HepG2 (cell line): Measurements from ENCODE around the gene AGER. TPM values are rescaled to one million over a fixed set of nuclear protein-coding genes. Genes with fewer than 3 reads are reported as not detected.

Experiments
- ADNP ChIP-seq: sonication (generic); formaldehyde crosslinking; IDR thresholded peaks from 2 replicates; pipeline ENCODE4 v1.4.0; 2020; ENCODE audit warnings: missing genetic modification reagents
- KDM6A ChIP-seq: IDR thresholded peaks from 2 replicates; pipeline ENCODE4 v1.6.1; 2016; ENCODE audit warnings: low read depth
- KLF9 ChIP-seq: IDR thresholded peaks from 2 replicates; pipeline ENCODE4 v1.6.1; 2016; ENCODE audit warnings: low read depth
- MBNL3 ChIP-seq: fragments of 250-450 bp; sonication (Bioruptor Pico); conservative IDR thresholded peaks from 2 replicates; pipeline ENCODE4 v1.8.0; 2022; ENCODE audit warnings: mild to moderate bottlenecking, inconsistent platforms
- NCOR1 ChIP-seq: fragments of 200-600 bp; sonication (generic); IDR thresholded peaks from 2 replicates; pipeline ENCODE4 v1.7.0; 2017; ENCODE audit warnings: antibody characterized with exemption, low read length, borderline replicate concordance
- PHF8 ChIP-seq: sonication (generic); formaldehyde crosslinking; IDR thresholded peaks from 2 replicates; pipeline ENCODE4 v1.5.0; 2020; ENCODE audit warnings: missing genetic modification reagents
- PLSCR1 ChIP-seq: sonication (generic); formaldehyde crosslinking; IDR thresholded peaks from 2 replicates; pipeline ENCODE4 v1.5.0; 2020; ENCODE audit warnings: missing genetic modification reagents, mild to moderate bottlenecking, borderline replicate concordance
- RAD51 ChIP-seq: fragments of 450-650 bp; IDR thresholded peaks from 2 replicates; pipeline ENCODE4 v1.6.1; 2016; ENCODE audit warnings: borderline replicate concordance
- RARA ChIP-seq: IDR thresholded peaks from 2 replicates; pipeline ENCODE4 v1.6.1; 2016; ENCODE audit warnings: missing genetic modification reagents, missing compliant biosample characterization
- SMARCC2 ChIP-seq: fragments of 450-650 bp; IDR thresholded peaks from 2 replicates; pipeline ENCODE4 v1.6.1; 2017; ENCODE audit warnings: antibody characterized with exemption, mild to moderate bottlenecking
- TCF12 ChIP-seq, 2 experiments: fragments of 450-650 bp in 1 of 2; sonication (generic) in 1 of 2; formaldehyde crosslinking in 1 of 2; IDR thresholded peaks; 2 replicates each; pipeline versions ENCODE4 v1.6.1 to v1.8.0; 2017 to 2022; ENCODE audit warnings: antibody characterized with exemption in 1 of 2, mild to moderate bottlenecking in 1 of 2, missing genetic modification reagents in 1 of 2, moderate library complexity in 1 of 2
- TEAD2 ChIP-seq: sonication (generic); formaldehyde crosslinking; IDR thresholded peaks from 2 replicates; pipeline ENCODE4 v1.9.0; 2021; ENCODE audit warnings: missing genetic modification reagents
- TMF1 ChIP-seq: sonication (generic); formaldehyde crosslinking; IDR thresholded peaks from 2 replicates; pipeline ENCODE4 v1.8.1; 2022; ENCODE audit warnings: low read depth, missing genetic modification reagents
- YEATS4 ChIP-seq: sonication (generic); formaldehyde crosslinking; IDR thresholded peaks from 2 replicates; pipeline ENCODE4 v1.4.0; 2020; ENCODE audit warnings: missing genetic modification reagents, borderline replicate concordance
- ZBTB49 ChIP-seq: sonication (generic); formaldehyde crosslinking; IDR thresholded peaks from 2 replicates; pipeline ENCODE4 v1.4.0; 2020; ENCODE audit warnings: missing genetic modification reagents, borderline replicate concordance
- ZNF432 ChIP-seq: sonication (generic); formaldehyde crosslinking; IDR thresholded peaks from 2 replicates; pipeline ENCODE4 v1.5.0; 2020; ENCODE audit warnings: missing genetic modification reagents, mild to moderate bottlenecking, borderline replicate concordance
- ZNF770 ChIP-seq: sonication (generic); formaldehyde crosslinking; IDR thresholded peaks from 2 replicates; pipeline ENCODE4 v1.5.0; 2020; ENCODE audit warnings: mild to moderate bottlenecking, missing genetic modification reagents
- polyA plus RNA-seq, 8 experiments: library from polyadenylated mRNA; depleted of rRNA in 3 of 8; stranded (reverse) in 7 of 8; unstranded in 1 of 8; fragments of >200 nt; fragmentation: Illumina TruSeq in 4 of 8; extraction: Trizol in 4 of 8; gene quantifications; 2 replicates each; pipeline versions ENCODE4 v1.2.1 to v1.2.3, GENCODE V29; 2011 to 2016; ENCODE audit warnings: low read depth in 4 of 8, missing spikeins in 1 of 8, mixed read lengths in 1 of 8; ENCODE audit not compliant: insufficient read depth in 1 of 8
- total RNA-seq, 5 experiments: library from RNA; depleted of rRNA; stranded (reverse); fragments of >200 nt; fragmentation: Illumina TruSeq; extraction: Trizol; gene quantifications; 2 replicates each; pipeline ENCODE4 v1.2.3, GENCODE V29; 2016; ENCODE audit warnings: low read depth in 1 of 5
- TF ChIP-seq, protein P1 (sequence below): sonication (generic); formaldehyde crosslinking; IDR thresholded peaks from 2 replicates; pipeline ENCODE4 v1.9.0; 2021; ENCODE audit warnings: mild to moderate bottlenecking, missing genetic modification reagents

AGER gene
- total and polyA plus RNA-seq, 2 of the 13 experiments (the other 11 are each of a cell fraction or from before 2014, with no cell fraction given) = 1.9 to 5.1 TPM

DNA sequence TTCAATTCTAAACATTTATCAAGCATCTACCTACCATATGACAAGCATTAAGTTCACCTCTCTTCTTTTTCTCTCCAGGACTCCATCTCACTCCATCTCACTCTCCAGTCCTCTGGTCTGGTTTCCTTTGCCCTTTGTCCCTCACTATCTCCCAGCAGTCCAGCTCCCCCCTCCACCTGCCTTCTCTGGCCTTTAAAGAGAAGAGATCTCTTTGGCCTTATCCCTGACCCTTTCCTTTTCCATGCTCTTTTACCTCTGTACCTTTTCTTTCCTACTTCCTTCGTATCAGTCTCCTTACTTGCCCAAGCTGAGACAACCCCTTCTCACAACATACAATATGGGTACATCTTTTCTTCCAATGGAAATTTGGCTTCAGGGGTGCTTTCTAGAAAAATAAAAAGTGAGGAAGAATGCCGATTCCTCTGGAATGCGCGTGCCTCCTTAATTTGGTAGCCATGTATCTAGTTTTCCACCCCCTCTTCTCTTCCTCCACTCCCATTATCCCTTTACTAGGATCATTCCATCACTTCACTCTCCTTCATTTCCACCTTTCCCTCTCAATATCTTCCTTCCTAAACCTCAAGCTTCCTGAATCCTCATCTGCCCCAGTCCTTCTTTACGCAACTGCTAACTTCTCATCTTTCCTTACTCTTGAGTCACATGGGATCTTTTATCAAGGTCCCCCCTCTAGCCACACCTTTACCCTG lies 7.4 kb downstream of the AGER start (continued):
- TF ChIP-seq YEATS4 (CRISPR knock-in tag) (0 out of 2 replicates have a peak, but pooled peaks have one; percentile 26), KDM6A (CRISPR knock-in tag) (no peak; the same call in 1 of the 2 replicates), TMF1 (CRISPR knock-in tag) (no peak), RARA (CRISPR knock-in tag) (peak; percentile 5; the same call in 1 of the 2 replicates), ADNP (no peak), PHF8 (CRISPR knock-in tag) (no peak), TCF12 (IDR thresholded peaks at IDR 0.05) (no peak), TCF12 (CRISPR knock-in tag; IDR thresholded peaks at IDR 0.05) (no peak), RAD51 (0 out of 2 replicates have a peak, but pooled peaks have one; percentile 15), KLF9 (CRISPR knock-in tag) (no peak), MBNL3 (CRISPR knock-in tag) (no peak), ZBTB49 (CRISPR knock-in tag) (no peak), PLSCR1 (CRISPR knock-in tag) (no peak), ZNF770 (CRISPR knock-in tag) (no peak), TEAD2 (CRISPR knock-in tag) (no peak), SMARCC2 (no peak), NCOR1 (peak; percentile 50; the same call in 1 of the 2 replicates), ZNF432 (CRISPR knock-in tag) (no peak)
- TF ChIP-seq, protein P1, sequence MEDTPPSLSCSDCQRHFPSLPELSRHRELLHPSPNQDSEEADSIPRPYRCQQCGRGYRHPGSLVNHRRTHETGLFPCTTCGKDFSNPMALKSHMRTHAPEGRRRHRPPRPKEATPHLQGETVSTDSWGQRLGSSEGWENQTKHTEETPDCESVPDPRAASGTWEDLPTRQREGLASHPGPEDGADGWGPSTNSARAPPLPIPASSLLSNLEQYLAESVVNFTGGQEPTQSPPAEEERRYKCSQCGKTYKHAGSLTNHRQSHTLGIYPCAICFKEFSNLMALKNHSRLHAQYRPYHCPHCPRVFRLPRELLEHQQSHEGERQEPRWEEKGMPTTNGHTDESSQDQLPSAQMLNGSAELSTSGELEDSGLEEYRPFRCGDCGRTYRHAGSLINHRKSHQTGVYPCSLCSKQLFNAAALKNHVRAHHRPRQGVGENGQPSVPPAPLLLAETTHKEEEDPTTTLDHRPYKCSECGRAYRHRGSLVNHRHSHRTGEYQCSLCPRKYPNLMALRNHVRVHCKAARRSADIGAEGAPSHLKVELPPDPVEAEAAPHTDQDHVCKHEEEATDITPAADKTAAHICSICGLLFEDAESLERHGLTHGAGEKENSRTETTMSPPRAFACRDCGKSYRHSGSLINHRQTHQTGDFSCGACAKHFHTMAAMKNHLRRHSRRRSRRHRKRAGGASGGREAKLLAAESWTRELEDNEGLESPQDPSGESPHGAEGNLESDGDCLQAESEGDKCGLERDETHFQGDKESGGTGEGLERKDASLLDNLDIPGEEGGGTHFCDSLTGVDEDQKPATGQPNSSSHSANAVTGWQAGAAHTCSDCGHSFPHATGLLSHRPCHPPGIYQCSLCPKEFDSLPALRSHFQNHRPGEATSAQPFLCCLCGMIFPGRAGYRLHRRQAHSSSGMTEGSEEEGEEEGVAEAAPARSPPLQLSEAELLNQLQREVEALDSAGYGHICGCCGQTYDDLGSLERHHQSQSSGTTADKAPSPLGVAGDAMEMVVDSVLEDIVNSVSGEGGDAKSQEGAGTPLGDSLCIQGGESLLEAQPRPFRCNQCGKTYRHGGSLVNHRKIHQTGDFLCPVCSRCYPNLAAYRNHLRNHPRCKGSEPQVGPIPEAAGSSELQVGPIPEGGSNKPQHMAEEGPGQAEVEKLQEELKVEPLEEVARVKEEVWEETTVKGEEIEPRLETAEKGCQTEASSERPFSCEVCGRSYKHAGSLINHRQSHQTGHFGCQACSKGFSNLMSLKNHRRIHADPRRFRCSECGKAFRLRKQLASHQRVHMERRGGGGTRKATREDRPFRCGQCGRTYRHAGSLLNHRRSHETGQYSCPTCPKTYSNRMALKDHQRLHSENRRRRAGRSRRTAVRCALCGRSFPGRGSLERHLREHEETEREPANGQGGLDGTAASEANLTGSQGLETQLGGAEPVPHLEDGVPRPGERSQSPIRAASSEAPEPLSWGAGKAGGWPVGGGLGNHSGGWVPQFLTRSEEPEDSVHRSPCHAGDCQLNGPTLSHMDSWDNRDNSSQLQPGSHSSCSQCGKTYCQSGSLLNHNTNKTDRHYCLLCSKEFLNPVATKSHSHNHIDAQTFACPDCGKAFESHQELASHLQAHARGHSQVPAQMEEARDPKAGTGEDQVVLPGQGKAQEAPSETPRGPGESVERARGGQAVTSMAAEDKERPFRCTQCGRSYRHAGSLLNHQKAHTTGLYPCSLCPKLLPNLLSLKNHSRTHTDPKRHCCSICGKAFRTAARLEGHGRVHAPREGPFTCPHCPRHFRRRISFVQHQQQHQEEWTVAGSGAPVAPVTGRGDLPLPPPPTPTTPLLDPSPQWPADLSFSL (CRISPR knock-in tag) = no peak
